HG03135 (cell line): ENCODE data around the gene AIFM3.
"Not testable (repeated sequence)": the region's sequence is repeated elsewhere in the genome, so short reads cannot be mapped to it uniquely, and the experiment has no call there.

ENCODE experiments used
- ATAC-seq: cut with Tn5 transposase; IDR thresholded peaks from one replicate; pipeline ENCODE4 v1.9.1; 2021; ENCODE audit warnings: mild to moderate bottlenecking, moderate library complexity; ENCODE audit not compliant: unreplicated experiment

The AIFM3 gene

GRCh38 chr22:20940186-20940651 is 26.8 kb upstream of the AIFM3 start:
- no peak for ATAC-seq

GRCh38 chr22:20940904-20941385 is 26.1 kb upstream of the AIFM3 start:
- ATAC-seq = no peak

- ATAC-seq = not testable (repeated sequence)
Measured at GRCh38 chr22:20942203-20942902, 24.7 kb upstream of the AIFM3 start.

GRCh38 chr22:20943104-20943933 is 23.7 kb upstream of the AIFM3 start:
- no peak for ATAC-seq

- no peak for ATAC-seq
Measured at GRCh38 chr22:20944042-20944441, 23.0 kb upstream of the AIFM3 start.

- no peak for ATAC-seq
Measured at GRCh38 chr22:20945578-20945934, 21.5 kb upstream of the AIFM3 start.

GRCh38 chr22:20946080-20946986 is 20.7 kb upstream of the AIFM3 start:
- no peak for ATAC-seq

GRCh38 chr22:20946991-20947390 is 20.1 kb upstream of the AIFM3 start:
- ATAC-seq = no peak

- no peak for ATAC-seq
Measured at GRCh38 chr22:20948450-20948849, 18.6 kb upstream of the AIFM3 start.

GRCh38 chr22:20948989-20949388 is 18.1 kb upstream of the AIFM3 start:
- ATAC-seq = no peak

GRCh38 chr22:20949698-20950183 is 17.3 kb upstream of the AIFM3 start:
- no peak for ATAC-seq

GRCh38 chr22:20951151-20951931 is 15.7 kb upstream of the AIFM3 start:
- no peak for ATAC-seq

GRCh38 chr22:20951932-20952380 is 15.1 kb upstream of the AIFM3 start:
- ATAC-seq = no peak

- ATAC-seq = no peak
Measured at GRCh38 chr22:20952544-20953341, 14.3 kb upstream of the AIFM3 start.

GRCh38 chr22:20953342-20953608 is 13.8 kb upstream of the AIFM3 start:
- no peak for ATAC-seq

GRCh38 chr22:20953668-20954500 is 13.2 kb upstream of the AIFM3 start:
- no peak for ATAC-seq

GRCh38 chr22:20955548-20955947 is 11.5 kb upstream of the AIFM3 start:
- no peak for ATAC-seq

- ATAC-seq = no peak
Measured at GRCh38 chr22:20956258-20957101, 10.6 kb upstream of the AIFM3 start.
